Activated CD4-positive, alpha-beta T cell treated with anti-CD3 and anti-CD28 coated beads, Interleukin-10, Interleukin-2, amounts not matched to agents 100 ng/mL and 50 ng/mL, durations not matched to agents 16 hours and 8 hours (primary cell): ENCODE data around the gene INF2.
"Not testable (repeated sequence)": the region's sequence is repeated elsewhere in the genome, so short reads cannot be mapped to it uniquely, and the experiment has no call there.

Source experiments
- DNase-seq: peaks from one replicate; pipeline ENCODE4 v3.0.0-alpha.2; 2020

Gene INF2

GRCh38 chr14:104657563-104658324, 31.7 kb upstream of the INF2 start:
- DNase-seq = no peak

GRCh38 chr14:104658325-104658712, 31.1 kb upstream of the INF2 start:
- DNase-seq = no peak

- DNase-seq = no peak
These were observed 30.3 kb upstream of the INF2 start for GRCh38 chr14:104659146-104659545.

- no peak for DNase-seq
These were observed 29.5 kb upstream of the INF2 start for GRCh38 chr14:104659764-104660523.

- no peak for DNase-seq
These were observed 28.8 kb upstream of the INF2 start for GRCh38 chr14:104660597-104660996.

- no peak for DNase-seq
These were observed 28.3 kb upstream of the INF2 start for GRCh38 chr14:104661086-104661485.

- DNase-seq = not testable (repeated sequence)
These were observed 27.8 kb upstream of the INF2 start for GRCh38 chr14:104661528-104662157.

- not testable (repeated sequence) for DNase-seq
These were observed 26.9 kb upstream of the INF2 start for GRCh38 chr14:104662472-104662871.

- DNase-seq = no peak
These were observed 25.3 kb upstream of the INF2 start for GRCh38 chr14:104664107-104664506.

- no peak for DNase-seq
These were observed 24.8 kb upstream of the INF2 start for GRCh38 chr14:104664588-104664987.

GRCh38 chr14:104665114-104665656, 24.2 kb upstream of the INF2 start:
- DNase-seq = no peak

- DNase-seq = peak; percentile 78
These were observed 23.5 kb upstream of the INF2 start for GRCh38 chr14:104665657-104666522.

- DNase-seq = not testable (repeated sequence)
These were observed 22.9 kb upstream of the INF2 start for GRCh38 chr14:104666523-104666895.

- no peak for DNase-seq
These were observed 22.4 kb upstream of the INF2 start for GRCh38 chr14:104666981-104667380.

- DNase-seq = no peak
These were observed 19.7 kb upstream of the INF2 start for GRCh38 chr14:104669697-104670096.

- not testable (repeated sequence) for DNase-seq
These were observed 18.0 kb upstream of the INF2 start for GRCh38 chr14:104671330-104671977.

- not testable (repeated sequence) for DNase-seq
These were observed 17.3 kb upstream of the INF2 start for GRCh38 chr14:104672119-104672518.

GRCh38 chr14:104673481-104673880, 15.9 kb upstream of the INF2 start:
- DNase-seq = no peak

GRCh38 chr14:104675447-104675846, 14.0 kb upstream of the INF2 start:
- no peak for DNase-seq

- no peak for DNase-seq
These were observed 13.2 kb upstream of the INF2 start for GRCh38 chr14:104676130-104676693.

GRCh38 chr14:104676694-104677511, 12.5 kb upstream of the INF2 start:
- DNase-seq = peak; percentile 73
